ENCODE results near the gene MEGF8. TPM values are rescaled to one million over a fixed set of nuclear protein-coding genes. Genes with fewer than 3 reads are reported as not detected.

The MEGF8 gene
- total and polyA plus RNA-seq, 2 of the 13 experiments (the other 11 are each of a cell fraction or from before 2014, with no cell fraction given) = 4.0 to 8.8 TPM

DNA sequence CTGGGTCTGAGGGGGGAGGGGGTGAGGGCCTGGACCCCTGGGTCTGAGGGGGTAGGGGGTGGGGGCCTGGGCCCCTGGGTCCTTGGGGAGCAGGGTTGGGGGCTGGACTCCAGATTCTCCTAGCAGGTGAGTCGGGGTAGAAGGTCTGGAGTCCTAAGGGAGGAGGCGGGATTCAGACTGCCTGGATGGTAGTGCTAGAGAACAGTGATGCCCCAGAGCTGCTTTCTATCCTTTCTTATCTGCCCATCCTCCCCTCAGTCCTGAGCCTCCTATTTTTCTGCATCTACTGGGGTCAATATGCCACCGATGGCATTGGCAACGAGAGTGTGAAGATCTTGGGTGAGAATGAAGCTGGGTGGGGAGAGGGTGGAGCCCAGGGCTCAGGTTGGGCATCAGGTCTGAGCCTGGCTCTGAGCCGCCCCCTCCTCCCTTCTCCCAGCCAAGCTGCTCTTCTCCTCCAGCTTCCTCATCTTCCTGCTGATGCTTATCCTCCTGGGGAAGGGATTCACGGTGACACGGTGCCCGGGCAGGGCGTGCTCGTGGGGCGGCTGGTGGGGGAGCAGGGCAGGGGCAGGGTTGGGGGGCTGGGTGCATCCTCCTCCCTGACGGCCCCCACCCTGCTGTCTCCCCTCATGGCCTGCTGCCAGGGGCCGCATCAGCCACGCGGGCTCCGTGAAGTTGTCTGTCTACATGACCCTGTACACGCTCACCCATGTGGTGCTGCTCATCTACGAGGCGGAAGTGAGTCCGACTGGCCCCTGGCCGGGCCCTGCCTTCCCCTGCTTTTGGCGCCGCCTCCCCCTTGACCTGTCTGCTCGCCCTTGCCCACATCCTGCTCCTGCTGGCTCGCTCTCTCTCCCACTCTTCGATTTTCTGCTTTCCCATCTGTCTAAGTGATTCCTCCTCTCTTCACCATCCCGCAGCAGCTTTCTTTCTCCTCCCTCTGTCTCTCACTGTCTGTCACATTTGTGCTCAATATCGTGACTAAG, 8.9 kb upstream of the MEGF8 start (continued):
- TF ChIP-seq PBX3 (CRISPR knock-in tag; IDR thresholded peaks at IDR 0.05; ENCODE audit: borderline replicate concordance) = no peak
- TF ChIP-seq ASH2L (IDR thresholded peaks at IDR 0.05; ENCODE audit: insufficient read length, low read depth, low read length) = no peak
- TF ChIP-seq ZNF607 (CRISPR knock-in tag; IDR thresholded peaks at IDR 0.05; ENCODE audit: borderline replicate concordance) = no peak
- TF ChIP-seq, protein P1, sequence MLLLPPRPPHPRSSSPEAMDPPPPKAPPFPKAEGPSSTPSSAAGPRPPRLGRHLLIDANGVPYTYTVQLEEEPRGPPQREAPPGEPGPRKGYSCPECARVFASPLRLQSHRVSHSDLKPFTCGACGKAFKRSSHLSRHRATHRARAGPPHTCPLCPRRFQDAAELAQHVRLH (CRISPR knock-in tag; IDR thresholded peaks at IDR 0.05; ENCODE audit: borderline replicate concordance, low read depth) = peak; percentile 31; the same call in 1 of the 2 replicates
- TF ChIP-seq RFXAP (CRISPR knock-in tag; IDR thresholded peaks at IDR 0.05; ENCODE audit: borderline replicate concordance) = no peak
- no peak for TF ChIP-seq FOXA3 (CRISPR knock-in tag; IDR thresholded peaks at IDR 0.05)
- TF ChIP-seq, protein P2, sequence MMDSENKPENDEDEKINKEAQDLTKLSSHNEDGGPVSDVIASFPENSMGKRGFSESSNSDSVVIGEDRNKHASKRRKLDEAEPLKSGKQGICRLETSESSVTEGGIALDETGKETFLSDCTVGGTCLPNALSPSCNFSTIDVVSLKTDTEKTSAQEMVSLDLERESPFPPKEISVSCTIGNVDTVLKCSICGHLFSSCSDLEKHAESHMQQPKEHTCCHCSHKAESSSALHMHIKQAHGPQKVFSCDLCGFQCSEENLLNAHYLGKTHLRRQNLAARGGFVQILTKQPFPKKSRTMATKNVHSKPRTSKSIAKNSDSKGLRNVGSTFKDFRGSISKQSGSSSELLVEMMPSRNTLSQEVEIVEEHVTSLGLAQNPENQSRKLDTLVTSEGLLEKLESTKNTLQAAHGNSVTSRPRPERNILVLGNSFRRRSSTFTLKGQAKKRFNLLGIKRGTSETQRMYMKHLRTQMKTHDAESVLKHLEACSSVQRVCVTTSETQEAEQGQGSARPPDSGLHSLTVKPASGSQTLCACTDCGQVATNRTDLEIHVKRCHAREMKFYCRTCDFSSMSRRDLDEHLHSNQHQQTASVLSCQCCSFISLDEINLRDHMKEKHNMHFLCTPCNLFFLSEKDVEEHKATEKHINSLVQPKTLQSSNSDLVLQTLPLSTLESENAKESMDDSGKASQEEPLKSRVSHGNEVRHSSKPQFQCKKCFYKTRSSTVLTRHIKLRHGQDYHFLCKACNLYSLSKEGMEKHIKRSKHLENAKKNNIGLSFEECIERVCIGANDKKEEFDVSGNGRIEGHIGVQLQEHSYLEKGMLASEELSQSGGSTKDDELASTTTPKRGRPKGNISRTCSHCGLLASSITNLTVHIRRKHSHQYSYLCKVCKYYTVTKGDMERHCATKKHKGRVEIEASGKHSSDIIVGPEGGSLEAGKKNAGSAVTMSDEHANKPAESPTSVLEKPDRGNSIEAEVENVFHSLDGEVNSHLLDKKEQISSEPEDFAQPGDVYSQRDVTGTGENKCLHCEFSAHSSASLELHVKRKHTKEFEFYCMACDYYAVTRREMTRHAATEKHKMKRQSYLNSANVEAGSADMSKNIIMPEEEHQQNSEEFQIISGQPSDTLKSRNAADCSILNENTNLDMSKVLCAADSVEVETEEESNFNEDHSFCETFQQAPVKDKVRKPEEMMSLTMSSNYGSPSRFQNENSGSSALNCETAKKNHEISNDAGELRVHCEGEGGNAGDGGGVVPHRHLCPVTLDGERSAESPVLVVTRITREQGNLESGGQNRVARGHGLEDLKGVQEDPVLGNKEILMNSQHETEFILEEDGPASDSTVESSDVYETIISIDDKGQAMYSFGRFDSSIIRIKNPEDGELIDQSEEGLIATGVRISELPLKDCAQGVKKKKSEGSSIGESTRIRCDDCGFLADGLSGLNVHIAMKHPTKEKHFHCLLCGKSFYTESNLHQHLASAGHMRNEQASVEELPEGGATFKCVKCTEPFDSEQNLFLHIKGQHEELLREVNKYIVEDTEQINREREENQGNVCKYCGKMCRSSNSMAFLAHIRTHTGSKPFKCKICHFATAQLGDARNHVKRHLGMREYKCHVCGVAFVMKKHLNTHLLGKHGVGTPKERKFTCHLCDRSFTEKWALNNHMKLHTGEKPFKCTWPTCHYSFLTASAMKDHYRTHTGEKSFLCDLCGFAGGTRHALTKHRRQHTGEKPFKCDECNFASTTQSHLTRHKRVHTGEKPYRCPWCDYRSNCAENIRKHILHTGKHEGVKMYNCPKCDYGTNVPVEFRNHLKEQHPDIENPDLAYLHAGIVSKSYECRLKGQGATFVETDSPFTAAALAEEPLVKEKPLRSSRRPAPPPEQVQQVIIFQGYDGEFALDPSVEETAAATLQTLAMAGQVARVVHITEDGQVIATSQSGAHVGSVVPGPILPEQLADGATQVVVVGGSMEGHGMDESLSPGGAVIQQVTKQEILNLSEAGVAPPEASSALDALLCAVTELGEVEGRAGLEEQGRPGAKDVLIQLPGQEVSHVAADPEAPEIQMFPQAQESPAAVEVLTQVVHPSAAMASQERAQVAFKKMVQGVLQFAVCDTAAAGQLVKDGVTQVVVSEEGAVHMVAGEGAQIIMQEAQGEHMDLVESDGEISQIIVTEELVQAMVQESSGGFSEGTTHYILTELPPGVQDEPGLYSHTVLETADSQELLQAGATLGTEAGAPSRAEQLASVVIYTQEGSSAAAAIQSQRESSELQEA (CRISPR knock-in tag; IDR thresholded peaks at IDR 0.05; ENCODE audit: not compliant biosample characterization) = no peak
- no peak for TF ChIP-seq CEBPG (CRISPR knock-in tag; IDR thresholded peaks at IDR 0.05)
- TF ChIP-seq, protein P3, sequence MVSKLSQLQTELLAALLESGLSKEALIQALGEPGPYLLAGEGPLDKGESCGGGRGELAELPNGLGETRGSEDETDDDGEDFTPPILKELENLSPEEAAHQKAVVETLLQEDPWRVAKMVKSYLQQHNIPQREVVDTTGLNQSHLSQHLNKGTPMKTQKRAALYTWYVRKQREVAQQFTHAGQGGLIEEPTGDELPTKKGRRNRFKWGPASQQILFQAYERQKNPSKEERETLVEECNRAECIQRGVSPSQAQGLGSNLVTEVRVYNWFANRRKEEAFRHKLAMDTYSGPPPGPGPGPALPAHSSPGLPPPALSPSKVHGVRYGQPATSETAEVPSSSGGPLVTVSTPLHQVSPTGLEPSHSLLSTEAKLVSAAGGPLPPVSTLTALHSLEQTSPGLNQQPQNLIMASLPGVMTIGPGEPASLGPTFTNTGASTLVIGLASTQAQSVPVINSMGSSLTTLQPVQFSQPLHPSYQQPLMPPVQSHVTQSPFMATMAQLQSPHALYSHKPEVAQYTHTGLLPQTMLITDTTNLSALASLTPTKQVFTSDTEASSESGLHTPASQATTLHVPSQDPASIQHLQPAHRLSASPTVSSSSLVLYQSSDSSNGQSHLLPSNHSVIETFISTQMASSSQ (IDR thresholded peaks at IDR 0.05; ENCODE audit: low read depth) = no peak
- TF ChIP-seq, protein P3 (CRISPR knock-in tag; IDR thresholded peaks at IDR 0.05; ENCODE audit: borderline replicate concordance) = no peak
- no peak for TF ChIP-seq NFE2 (CRISPR knock-in tag; IDR thresholded peaks at IDR 0.05)
- TF ChIP-seq ATF2 (CRISPR knock-in tag; IDR thresholded peaks at IDR 0.05) = no peak
